ENCODE measurements around the gene CTIF.

DNA sequence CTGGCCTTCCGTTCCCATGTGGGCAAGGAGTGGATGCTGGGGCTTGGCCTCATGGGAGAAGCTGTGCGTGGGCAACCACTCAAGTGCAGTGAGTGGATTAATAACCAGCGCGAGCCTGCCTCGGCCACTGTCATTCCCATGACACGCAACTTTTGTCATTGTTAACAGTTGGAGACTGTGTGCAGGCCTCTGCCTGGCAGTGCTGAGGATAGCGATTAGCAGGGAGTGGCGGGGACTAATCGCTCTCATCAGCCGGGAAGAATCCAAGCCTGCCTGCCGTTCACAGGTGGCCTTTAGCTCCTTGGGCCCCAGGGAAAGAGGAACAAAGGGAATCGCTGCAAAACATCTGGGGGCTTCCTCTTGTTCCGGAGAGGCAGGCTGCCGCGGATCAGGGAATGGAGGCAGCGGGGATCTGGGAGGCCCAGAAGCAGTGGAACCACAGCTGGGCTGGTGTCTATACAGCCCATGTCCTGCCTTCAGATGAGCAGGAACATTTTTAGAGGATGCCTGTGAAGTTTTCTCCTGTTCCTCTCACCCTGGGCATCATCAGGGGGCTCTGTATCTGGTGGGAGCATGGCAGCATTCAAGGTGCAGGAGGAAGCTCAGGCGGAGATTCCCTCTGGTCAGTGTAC is 53.8 kb downstream of the CTIF start:
- TF ChIP-seq, protein P1, sequence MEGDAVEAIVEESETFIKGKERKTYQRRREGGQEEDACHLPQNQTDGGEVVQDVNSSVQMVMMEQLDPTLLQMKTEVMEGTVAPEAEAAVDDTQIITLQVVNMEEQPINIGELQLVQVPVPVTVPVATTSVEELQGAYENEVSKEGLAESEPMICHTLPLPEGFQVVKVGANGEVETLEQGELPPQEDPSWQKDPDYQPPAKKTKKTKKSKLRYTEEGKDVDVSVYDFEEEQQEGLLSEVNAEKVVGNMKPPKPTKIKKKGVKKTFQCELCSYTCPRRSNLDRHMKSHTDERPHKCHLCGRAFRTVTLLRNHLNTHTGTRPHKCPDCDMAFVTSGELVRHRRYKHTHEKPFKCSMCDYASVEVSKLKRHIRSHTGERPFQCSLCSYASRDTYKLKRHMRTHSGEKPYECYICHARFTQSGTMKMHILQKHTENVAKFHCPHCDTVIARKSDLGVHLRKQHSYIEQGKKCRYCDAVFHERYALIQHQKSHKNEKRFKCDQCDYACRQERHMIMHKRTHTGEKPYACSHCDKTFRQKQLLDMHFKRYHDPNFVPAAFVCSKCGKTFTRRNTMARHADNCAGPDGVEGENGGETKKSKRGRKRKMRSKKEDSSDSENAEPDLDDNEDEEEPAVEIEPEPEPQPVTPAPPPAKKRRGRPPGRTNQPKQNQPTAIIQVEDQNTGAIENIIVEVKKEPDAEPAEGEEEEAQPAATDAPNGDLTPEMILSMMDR (IDR thresholded peaks at IDR 0.05; ENCODE audit: poor library complexity, severe bottlenecking) = no peak
- TF ChIP-seq EP300 (conservative IDR thresholded peaks at IDR 0.05; ENCODE audit: poor library complexity, severe bottlenecking) (no peak), REST (IDR thresholded peaks at IDR 0.05; ENCODE audit: borderline replicate concordance) (peak; percentile 57), EZH2 (IDR thresholded peaks at IDR 0.05; ENCODE audit: borderline replicate concordance, insufficient read depth, low read length, poor library complexity, severe bottlenecking) (no peak)

All from neural cell (in vitro differentiated cells).